GM12872 (cell line): ENCODE measurements around the gene SNX24.

Experiments
- TF ChIP-seq, protein P1 (sequence below): IDR thresholded peaks from 3 replicates; pipeline ENCODE4 v1.5.1; 2011; ENCODE audit warnings: low read depth, mild to moderate bottlenecking, low read length, moderate library complexity; ENCODE audit not compliant: insufficient read depth

Gene SNX24

DNA sequence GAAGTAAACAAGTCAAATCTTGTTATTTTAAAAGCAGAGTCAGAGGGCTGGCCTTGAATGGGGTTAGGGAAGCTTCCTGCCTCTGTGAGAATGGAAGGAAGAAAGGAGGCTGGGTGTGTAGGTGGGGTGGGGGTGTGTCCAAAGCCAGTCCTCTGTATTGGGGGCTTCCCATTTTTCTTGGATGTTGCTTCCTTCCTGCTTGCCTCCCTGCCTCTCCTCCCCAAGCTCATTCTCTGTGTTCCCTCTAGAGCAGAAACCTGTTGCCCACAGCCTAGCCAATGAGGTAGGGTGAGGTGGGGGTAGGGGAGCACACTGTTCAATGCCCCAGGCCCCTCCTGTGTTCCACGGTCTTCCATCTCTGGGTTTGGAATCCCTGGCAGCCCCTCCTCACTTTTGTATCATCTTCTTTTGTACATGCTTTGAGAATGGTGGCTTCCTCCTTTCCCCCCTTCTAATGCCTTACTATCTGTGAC lies 39.7 kb downstream of the SNX24 start:
- TF ChIP-seq, protein P1, sequence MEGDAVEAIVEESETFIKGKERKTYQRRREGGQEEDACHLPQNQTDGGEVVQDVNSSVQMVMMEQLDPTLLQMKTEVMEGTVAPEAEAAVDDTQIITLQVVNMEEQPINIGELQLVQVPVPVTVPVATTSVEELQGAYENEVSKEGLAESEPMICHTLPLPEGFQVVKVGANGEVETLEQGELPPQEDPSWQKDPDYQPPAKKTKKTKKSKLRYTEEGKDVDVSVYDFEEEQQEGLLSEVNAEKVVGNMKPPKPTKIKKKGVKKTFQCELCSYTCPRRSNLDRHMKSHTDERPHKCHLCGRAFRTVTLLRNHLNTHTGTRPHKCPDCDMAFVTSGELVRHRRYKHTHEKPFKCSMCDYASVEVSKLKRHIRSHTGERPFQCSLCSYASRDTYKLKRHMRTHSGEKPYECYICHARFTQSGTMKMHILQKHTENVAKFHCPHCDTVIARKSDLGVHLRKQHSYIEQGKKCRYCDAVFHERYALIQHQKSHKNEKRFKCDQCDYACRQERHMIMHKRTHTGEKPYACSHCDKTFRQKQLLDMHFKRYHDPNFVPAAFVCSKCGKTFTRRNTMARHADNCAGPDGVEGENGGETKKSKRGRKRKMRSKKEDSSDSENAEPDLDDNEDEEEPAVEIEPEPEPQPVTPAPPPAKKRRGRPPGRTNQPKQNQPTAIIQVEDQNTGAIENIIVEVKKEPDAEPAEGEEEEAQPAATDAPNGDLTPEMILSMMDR, result no peak

DNA sequence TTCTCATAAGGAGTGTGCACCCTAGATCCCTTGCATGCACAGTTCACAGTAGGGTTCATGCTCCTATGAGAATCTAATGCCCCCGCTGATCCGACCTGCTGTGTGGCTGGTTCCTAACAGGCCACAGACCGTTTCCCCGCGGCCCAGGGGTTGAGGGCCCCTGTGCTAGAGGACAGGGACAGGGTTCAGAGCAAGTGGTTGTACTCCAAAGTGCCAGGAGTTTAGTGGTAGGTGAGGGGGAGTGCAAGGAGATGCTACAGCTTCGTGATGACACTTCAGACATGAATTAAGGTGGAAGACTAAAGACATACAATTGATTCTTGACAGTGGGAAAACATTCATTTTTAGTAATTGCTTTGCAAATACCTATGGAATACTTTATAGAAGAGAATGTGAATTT lies 40.5 kb downstream of the SNX24 start:
- TF ChIP-seq, protein P1, result no peak

DNA sequence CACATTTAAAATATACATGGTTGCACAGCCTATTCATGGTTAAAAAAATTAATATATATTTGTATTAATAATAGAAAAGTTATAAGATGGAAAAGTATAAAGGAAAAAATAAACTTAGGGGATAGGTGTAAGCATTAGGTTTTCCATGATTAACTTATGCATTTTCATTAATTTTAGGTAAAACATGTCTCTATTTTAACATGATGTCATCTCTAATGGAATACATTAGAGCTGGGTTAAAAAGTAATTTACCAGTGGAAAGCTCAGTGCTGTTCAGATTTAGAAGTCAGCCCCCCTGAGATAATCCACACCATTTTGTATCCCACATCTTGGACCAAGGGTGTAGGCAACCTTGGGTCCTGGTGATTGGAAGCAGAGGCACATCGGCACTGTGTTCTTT lies 49.7 kb downstream of the SNX24 start:
- TF ChIP-seq, protein P1, result no peak

DNA sequence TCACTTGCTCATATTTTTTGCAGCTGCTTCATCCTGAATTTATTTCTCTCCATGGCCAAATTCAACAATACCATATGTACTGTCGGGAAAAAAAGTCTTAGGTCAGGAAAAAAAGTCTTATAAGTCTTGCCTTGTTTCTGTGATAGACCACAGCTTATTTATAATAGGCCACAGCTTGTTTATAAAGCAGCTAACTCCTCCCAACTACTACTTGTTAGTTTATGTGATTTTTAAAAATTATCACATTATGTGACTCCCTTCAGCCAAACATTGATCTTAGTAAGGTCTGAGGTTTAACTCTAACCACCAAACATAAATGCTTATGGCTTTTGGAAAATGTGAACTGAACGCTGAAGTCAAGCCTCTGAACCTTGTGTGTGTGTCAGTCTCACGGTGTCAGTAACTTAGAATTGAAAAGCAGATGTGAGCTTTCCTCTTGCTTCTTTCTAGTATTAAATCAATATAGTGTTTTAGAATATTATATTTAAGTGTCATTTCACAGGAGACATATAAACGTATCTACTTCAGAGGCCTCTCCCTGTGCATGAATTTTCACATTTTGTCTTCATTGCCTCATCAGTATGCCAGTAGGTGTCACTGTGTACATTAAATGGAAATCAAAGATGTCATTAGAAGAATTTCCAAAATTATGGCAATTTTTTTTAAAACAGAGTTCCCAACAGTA lies 51.3 kb downstream of the SNX24 start:
- TF ChIP-seq, protein P1, result peak; percentile 50; the same call in 2 of the 3 replicates

DNA sequence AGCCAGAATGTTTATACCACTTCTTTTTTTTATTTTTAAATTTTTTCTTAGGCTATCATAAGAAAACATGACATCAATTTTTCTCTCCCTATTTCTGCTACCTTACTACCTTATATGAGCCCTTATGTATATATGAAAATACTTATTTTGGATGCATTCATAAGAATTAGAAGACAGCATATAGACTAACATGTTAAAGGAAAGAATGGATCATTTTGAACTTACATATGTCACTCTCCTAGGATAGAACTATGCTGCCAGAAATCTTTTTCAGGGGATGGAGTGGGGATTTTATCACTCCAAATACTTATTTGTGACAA lies 51.8 kb downstream of the SNX24 start:
- TF ChIP-seq, protein P1, result no peak

DNA sequence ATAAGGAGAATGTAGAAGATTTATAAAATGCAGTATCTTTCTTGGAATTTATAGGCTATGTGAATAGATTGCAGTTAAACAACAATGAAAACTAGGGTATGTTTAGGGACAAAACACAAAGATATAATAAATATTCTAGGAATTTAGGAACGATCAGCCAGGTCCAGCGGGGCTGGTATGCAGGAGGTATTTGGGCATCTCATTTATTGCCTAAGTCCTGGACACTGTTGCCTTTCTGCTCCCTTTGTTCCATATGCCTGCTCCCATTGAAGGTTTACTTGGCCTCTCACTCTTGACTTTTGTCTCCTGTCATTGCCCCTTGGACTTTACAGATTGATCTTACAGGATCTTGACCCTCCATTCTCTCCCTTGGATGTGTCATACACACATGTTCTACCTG lies 55.9 kb downstream of the SNX24 start:
- TF ChIP-seq, protein P1, result no peak

DNA sequence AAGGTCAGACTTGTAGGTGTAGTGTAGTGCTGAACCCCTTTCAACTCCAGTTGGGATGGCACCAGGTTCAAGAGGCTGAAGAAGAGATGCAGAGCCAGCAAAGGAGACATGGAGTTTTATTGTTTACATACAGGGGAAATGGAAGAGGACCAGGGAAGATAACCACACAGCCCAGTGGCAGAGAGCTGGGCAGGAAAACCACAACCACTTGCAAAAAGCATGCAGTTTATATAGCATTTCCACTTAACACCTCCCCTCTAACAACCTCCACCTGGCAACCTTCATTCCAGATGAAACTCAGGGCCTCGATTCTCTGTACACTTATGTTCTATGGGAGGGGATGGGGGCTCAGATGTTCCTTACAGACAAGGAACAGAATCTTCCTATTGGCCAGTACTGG lies 56.9 kb downstream of the SNX24 start:
- TF ChIP-seq, protein P1, result no peak
